Measurements from ENCODE around the gene XBP1.
"Not testable (repeated sequence)": the region's sequence is repeated elsewhere in the genome, so short reads cannot be mapped to it uniquely, and the experiment has no call there.

Gene XBP1

DNA sequence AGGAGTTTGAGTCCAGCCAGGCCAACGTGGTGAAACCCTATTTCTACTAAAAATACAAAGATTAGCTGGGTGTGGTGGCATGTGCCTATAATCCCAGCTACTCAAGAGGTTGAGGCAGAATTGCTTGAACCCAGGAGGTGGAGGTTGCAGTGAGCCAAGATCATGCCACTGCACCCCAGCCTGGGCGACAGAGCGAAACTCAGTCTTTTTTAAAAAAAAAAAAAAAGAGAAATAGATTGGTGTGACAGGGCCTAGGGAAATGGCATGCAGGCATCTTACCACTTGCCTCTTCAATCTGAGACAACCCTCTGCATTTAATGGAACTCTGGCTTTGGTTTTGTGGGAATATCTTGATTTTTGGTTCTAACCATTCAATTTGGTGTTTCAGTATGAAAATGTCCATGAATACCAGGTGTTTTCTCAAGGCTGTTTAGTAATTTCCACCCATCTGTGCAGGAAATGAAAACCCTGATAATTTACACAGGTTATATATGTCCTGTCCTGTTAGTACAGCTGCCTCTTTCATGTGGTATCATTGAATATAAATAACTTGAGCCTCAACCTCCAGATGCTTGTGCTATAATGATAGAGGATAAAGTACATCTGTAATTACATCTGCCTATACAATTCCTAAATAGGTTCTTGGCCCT lies 8.4 kb downstream of the XBP1 start:
- no peak for DNase-seq

DNA sequence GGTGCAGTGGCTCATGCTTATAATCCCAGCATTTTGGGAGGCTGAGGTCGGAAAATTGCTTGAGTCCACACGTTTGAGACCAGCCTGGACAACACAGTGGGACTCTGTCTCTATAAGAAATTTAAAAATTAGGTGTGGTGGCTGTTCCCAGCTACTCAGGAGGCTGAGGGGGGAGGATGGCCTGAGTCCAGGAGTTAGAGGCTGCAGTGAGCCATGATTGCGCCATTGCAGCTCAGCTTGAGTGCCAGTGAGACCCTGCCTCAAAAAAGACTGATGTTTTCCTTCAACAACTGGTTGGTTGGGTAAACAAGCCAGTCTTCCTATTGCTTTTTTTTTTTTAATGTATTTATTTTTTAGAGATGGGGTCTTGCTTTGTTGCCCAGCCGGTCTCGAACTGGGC lies 9.2 kb downstream of the XBP1 start:
- DNase-seq, result no peak

DNA sequence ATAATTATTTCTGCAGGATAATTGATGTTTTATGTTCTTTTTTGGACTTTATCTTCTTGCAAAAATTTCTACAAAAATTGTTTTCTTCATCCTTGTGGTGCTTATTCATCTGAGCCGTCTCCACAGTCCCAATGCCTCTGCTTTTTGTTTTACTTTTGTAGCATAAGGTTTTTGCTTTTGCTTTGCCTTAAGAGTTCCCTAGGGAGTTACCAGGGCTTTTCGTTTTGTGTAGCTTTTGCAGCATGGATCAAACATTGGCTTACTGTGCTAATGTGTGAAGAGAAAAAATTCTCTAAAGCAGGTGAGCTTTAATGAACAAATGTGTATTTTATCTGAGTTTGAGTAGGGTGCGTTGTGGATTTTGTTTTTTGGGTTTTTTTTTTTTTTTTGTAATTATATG lies 11.8 kb downstream of the XBP1 start:
- no peak for DNase-seq

DNA sequence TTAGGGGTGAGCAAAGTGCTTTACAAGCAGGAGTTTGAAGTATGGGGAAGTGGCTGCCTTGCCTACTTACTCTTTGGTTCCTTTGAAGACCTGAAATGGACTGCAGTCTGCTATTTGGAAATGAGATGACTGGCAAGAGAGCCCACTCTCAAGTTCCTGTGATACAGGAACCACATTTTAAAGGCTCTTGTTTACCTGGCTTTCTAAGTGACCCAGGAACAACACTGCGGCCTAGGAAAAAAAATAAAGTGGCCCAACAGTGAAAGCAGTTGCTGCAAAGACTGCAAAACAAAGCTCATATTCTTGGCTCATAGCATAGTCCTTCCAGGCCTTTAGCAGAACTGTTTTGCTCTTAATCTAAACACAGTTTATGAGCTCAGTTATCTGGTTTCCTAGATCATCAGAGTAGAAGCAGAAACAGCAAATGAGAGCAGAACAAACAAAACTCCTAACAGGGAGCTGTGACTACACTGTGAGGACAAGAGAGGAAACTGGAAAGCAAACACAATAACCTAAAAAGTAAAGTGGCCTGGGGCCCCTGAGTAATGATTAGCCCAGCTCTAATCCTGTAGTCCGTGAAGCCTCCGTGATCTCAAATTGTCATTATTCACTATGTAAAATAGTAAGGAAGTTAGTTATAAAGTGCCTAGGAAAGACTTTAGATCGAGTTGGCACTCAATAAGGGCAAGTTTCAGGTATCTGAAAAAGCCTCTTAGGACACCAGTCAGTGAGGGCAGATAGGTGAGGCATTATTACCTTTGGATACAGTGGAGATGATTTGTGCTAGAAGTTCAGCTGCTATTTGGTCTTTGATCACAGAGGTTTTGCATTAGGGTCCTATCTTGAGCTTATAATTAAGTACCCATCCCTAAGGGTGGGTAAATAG lies 16.3 kb downstream of the XBP1 start:
- DNase-seq, result no peak

DNA sequence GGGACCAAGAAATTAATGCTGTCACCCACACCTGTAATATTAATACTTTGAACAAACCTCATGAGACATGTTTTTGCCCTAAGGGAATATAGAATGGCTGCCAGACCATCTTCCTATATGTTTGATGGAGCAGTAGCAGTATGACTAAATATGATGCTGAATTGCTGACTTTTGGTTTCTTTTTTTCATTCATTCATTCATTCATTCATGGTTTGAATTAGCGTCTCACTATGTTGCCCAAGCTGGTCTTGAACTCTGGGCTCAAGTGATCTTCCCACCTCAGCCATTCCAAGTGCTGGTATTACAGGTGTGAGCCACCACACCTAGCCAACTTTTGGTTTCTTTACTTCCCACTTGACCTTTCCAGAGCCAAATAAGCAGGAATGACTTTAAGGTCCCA lies 20.1 kb downstream of the XBP1 start:
- no peak for DNase-seq

GRCh38 chr22:28779833-28780232 lies 20.5 kb downstream of the XBP1 start:
- DNase-seq, result no peak

DNA sequence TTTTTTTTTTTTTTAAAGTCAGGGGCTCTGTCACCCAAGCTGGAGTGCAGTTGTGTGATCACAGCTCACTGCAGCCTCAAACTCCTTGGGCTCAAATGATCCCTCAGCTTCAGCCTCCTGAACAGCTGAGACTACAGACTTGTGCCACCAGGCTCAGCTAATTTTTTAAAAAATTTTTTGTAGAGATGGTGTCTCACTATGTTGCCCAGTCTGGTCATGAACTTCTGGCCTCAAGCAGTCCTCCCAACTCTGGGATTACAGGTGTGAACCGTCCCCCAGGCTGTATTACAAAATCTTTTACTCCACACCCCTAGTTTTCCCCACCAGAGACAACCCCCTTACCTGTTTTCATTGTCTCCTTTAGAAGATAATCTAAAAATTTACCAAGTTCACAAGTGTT lies 26.0 kb downstream of the XBP1 start:
- DNase-seq, result no peak

DNA sequence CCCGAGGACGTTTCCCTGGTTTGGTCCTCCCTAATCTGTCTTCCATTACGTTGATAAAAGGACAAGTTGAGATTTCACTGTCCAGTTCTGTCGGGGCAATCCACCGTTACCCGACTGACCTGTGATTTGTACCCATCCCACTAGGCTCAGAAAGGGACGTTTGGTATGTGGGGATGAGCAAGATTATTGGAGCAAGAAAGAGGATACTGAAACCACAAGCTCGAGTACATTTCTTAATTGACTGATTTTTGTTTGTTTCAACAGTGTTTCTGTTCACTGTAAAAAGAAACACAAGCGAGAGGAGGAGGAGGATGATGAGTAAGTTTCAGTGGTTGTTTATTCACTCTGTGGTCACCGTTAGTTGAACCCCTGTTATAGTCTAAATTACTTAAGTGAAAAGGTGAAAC lies 26.9 kb downstream of the XBP1 start:
- no peak for DNase-seq

DNA sequence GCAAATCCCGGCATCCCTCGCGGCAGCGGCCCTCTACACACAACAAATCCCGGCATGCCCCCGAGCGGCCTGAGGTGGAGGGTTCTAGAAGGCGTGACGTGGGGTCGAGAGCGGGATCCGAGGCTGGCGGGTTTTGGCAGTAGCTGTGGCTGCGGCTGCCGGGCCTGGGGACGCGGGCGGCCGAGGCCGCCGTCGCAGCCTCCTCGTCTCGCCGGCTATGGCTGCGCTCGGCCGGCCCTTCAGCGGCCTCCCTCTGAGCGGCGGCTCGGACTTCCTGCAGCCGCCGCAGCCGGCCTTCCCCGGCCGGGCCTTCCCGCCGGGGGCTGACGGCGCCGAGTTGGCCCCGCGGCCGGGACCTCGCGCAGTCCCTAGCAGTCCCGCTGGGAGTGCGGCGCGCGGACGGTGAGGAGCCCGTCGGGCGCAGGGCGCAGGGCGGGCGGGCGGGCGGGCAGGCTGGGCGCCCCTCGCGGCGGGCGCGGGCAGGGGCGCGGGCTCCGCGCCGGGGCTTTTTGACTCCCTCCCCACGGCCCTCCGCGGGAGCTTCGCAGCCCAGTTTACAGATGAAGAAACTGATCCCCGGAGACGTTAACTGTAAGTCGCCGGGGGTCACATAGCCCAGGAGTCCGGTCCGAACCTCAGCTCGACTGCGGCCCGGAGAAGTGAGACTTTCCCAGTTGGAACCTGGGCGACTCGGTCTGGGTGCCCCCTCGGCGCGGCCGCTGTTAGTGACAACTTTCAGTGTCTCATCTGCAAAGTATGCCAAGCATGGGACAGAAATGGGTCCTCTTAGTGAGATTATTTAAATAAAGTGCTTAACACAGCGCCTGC lies 27.5 kb downstream of the XBP1 start, which contains the start of gene CCDC117:
TSS of gene CCDC117 (plus strand) at position 63 of the 828 bp plus-strand sequence. CDS start at position 218, 155 bp downstream.
- DNase-seq, result peak; percentile 97

GRCh38 chr22:28771195-28771791 lies 29.1 kb downstream of the XBP1 start:
- DNase-seq, result no peak

GRCh38 chr22:28769394-28770085 lies 30.8 kb downstream of the XBP1 start:
- no peak for DNase-seq

DNA sequence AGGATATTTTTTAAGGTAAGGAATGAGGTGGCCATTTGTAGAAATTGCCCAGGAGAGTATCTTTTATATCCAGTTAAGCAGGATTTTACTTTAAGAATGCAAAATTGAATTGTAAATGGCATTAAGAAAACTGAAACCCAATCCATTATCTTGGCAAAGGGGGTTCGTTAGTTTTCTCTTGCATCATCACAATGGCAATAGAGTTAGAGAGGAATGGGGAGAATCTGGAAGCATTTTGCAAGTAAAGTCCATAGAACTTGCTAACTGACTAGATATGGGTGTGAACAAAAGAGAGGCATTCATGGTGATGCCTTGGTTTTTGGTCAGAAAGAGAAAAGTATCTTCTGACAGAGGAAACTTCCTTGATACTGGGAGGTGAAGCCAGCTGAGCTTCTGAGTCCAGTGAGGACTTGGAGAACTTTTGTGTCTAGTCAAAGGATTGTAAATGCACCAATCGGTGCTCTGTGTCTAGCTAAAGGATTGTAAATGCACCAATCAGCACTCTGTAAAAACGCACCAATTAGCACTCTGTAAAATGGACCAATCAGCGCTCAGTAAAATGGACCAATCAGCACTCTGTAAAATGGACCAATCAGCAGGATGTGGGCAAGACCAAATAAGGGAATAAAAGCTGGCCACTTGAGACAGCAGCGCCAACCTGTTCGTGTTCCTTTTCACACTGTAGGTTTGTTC lies 31.5 kb downstream of the XBP1 start:
- no peak for DNase-seq

DNA sequence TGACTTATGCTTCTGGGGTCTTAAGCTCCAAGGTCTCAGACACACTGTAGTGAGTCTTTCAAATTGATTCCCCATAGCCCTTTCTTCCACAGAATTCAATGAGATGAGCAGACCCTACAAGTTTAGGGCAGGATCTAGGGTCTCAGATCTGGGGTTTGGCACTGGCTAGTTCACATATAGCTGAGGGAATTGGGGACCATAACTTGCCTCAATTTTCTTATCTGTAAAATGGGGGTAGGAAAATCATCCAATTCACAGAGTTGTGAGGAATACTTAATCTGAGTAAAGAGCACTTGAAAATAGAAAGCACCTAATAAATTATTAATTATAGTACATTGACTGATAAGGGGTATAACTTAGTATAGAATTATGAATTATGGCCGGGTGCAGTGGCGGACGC lies 33.7 kb downstream of the XBP1 start:
- no peak for DNase-seq

GRCh38 chr22:28762000-28762399 lies 38.4 kb downstream of the XBP1 start:
- not testable (repeated sequence) for DNase-seq

- no peak for DNase-seq
Observed at GRCh38 chr22:28761449-28761755, 39.0 kb downstream of the XBP1 start.

GRCh38 chr22:28759861-28760560 lies 40.4 kb downstream of the XBP1 start:
- DNase-seq, result no peak

DNA sequence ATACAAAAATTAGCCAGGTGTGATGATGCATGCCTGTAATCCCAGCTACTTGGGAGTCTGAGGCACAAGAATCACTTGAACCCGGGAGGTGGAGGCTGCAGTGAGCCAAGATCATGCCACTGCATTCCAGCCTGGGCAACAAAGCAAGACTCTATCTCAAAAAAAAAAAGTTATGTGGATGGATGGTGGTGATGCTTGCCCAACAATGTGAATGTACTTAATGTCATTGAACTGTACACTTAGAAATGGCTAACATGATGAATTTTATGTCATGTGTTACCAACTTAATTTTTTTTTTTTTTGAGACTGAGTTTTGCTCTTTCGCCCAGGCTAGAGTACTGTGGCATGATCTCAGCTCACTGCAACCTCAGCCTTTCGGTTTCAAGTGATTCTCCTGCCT lies 45.9 kb downstream of the XBP1 start:
- not testable (repeated sequence) for DNase-seq

GRCh38 chr22:28750471-28750881 lies 49.9 kb downstream of the XBP1 start:
- DNase-seq, result peak; percentile 77
